ENCODE measurements around the gene PBX3. TPM values are rescaled to one million over a fixed set of nuclear protein-coding genes. Genes with fewer than 3 reads are reported as not detected.

Gene PBX3
- polyA plus RNA-seq, 1 donor, result 34.0 TPM

GRCh38 chr9:125950880-125951471, 203.8 kb downstream of the PBX3 start:
- DNase-seq, result no peak

- DNase-seq, result no peak
Observed at GRCh38 chr9:125953314-125954019, 206.3 kb downstream of the PBX3 start.

- no peak for DNase-seq
Observed at GRCh38 chr9:125956102-125956501, 208.9 kb downstream of the PBX3 start.

- DNase-seq, result no peak
Observed at GRCh38 chr9:125959315-125959714, 212.1 kb downstream of the PBX3 start.

GRCh38 chr9:125959951-125960619, 212.9 kb downstream of the PBX3 start:
- DNase-seq, result no peak

GRCh38 chr9:125960626-125961025, 213.5 kb downstream of the PBX3 start:
- DNase-seq, result no peak

- DNase-seq, result no peak
Observed at GRCh38 chr9:125961072-125961471, 213.9 kb downstream of the PBX3 start.

- no peak for DNase-seq
Observed at GRCh38 chr9:125963932-125964331, 216.8 kb downstream of the PBX3 start.

- DNase-seq, result no peak
Observed at GRCh38 chr9:125964702-125965225, 217.6 kb downstream of the PBX3 start.

GRCh38 chr9:125965477-125965876, 218.3 kb downstream of the PBX3 start:
- no peak for DNase-seq

GRCh38 chr9:125966466-125966865, 219.3 kb downstream of the PBX3 start:
- DNase-seq, result no peak

GRCh38 chr9:125966959-125967711, 220.0 kb downstream of the PBX3 start:
- DNase-seq, result no peak

- DNase-seq, result no peak
Observed at GRCh38 chr9:125968714-125969374, 221.7 kb downstream of the PBX3 start.

- DNase-seq, result no peak
Observed at GRCh38 chr9:125969462-125969861, 222.3 kb downstream of the PBX3 start.

GRCh38 chr9:125969868-125970267, 222.7 kb downstream of the PBX3 start:
- no peak for DNase-seq

GRCh38 chr9:125970340-125970739, 223.2 kb downstream of the PBX3 start:
- DNase-seq, result no peak

GRCh38 chr9:125971050-125971449, 223.9 kb downstream of the PBX3 start:
- DNase-seq, result no peak

GRCh38 chr9:125972012-125972729, 225.0 kb downstream of the PBX3 start:
- DNase-seq, result no peak

GRCh38 chr9:125973547-125973946, 226.4 kb downstream of the PBX3 start:
- DNase-seq, result no peak

- no peak for DNase-seq
Observed at GRCh38 chr9:125974705-125975104, 227.5 kb downstream of the PBX3 start.

- DNase-seq, result no peak
Observed at GRCh38 chr9:125977223-125977622, 230.1 kb downstream of the PBX3 start.
